Testis (tissue), 3 donors: ENCODE measurements around the gene UBA52. TPM values are rescaled to one million over a fixed set of nuclear protein-coding genes. Genes with fewer than 3 reads are reported as not detected.

ENCODE experiments used
- DNase-seq: peaks from one replicate; pipeline ENCODE4 v3.0.0-alpha.2; 2019
- H3K27ac ChIP-seq, 2 donors: fragments of 200-600 bp; sonication (generic); one replicate each; pipeline ENCODE4 v1.5.1; 2019
- H3K27me3 ChIP-seq: fragments of 200-600 bp; sonication (generic); one replicate; pipeline ENCODE4 v1.5.1; 2019
- H3K36me3 ChIP-seq: fragments of 200-600 bp; sonication (generic); one replicate; pipeline ENCODE4 v1.5.1; 2017; ENCODE audit warnings: low read depth; ENCODE audit errors: missing control alignments
- H3K4me1 ChIP-seq: fragments of 200-600 bp; sonication (generic); one replicate; pipeline ENCODE4 v1.5.1; 2019
- H3K4me3 ChIP-seq, 2 donors: fragments of 200-600 bp; sonication (generic); one replicate each; pipeline ENCODE4 v1.5.1; 2017 to 2019
- H3K9me3 ChIP-seq: fragments of 200-600 bp; sonication (generic); one replicate; pipeline ENCODE4 v1.5.1; 2017
- CTCF ChIP-seq, 3 experiments: fragments of 450-650 bp in 2 of 3; fragments of 200-600 bp in 1 of 3; sonication (generic) in 1 of 3; IDR thresholded peaks; one replicate each; pipeline ENCODE4 v1.5.1; 2016 to 2019; ENCODE audit warnings: antibody characterized with exemption in 3 of 3, mild to moderate bottlenecking in 2 of 3, moderate library complexity in 1 of 3
- POLR2A ChIP-seq: fragments of 450-650 bp; IDR thresholded peaks from one replicate; pipeline ENCODE4 v1.6.1; 2017; ENCODE audit warnings: antibody characterized with exemption, mild to moderate bottlenecking, moderate library complexity
- WGBS, 2 donors: methylation state at CpG; one replicate each; pipeline ENCODE4 v1.1.5; 2018; 5-methylcytosine and 5-hydroxymethylcytosine counted together
- intact Hi-C: fragments of 100-400 bp; cut with DNase I; formaldehyde crosslinking; loops from one replicate; pipeline ENCODE4 v1.15.1; 2023; ENCODE audit warnings: low total_unique reads
- polyA plus RNA-seq: library from polyadenylated mRNA; stranded (reverse); fragments of 350-450 nt; fragmentation: Illumina TruSeq; extraction: RNeasy Lipid Tissue Mini Kit (QIAGEN cat#74804); gene quantifications from one replicate; pipeline ENCODE4 v1.2.3, GENCODE V29; 2014; ENCODE audit warnings: low read depth, low replicate concordance; ENCODE audit not compliant: insufficient read depth
- total RNA-seq, 2 donors: library from RNA; depleted of rRNA; stranded (reverse); fragments of >200 nt; gene quantifications; one replicate each; pipeline ENCODE4 v1.2.3, GENCODE V29; 2016

The UBA52 gene
- total and polyA plus RNA-seq, 3 donors from 2014 or later = 475 to 1,038 (median 508) TPM

GRCh38 chr19:18611327-18612050 is 39.8 kb downstream of the UBA52 start:
- H3K9me3 ChIP-seq = no peaks in the 10 kb centered on the region
- no peaks in the 10 kb centered on the region for H3K27me3 ChIP-seq
- H3K4me1 ChIP-seq = peaks cover 16% of the 10 kb centered on the region
- no peak for DNase-seq
- no peaks in the 10 kb centered on the region for H3K36me3 ChIP-seq
- peak overlapping the region in 1 of 2 donors; percentile 10 for H3K4me3 ChIP-seq
- TF ChIP-seq CTCF (IDR thresholded peaks at IDR 0.05) = no peak
- TF ChIP-seq POLR2A = no peak
- H3K27ac ChIP-seq = no peak overlapping the region
- intact Hi-C loops = no loop called here
- 2 to 8% methylated on average over 12 to 53 of the region's 62 CpGs for WGBS, 2 donors

- H3K27me3 ChIP-seq = no peaks in the 10 kb centered on the region
- H3K4me1 ChIP-seq = peaks cover 13% of the 10 kb centered on the region
- no peaks in the 10 kb centered on the region for H3K9me3 ChIP-seq
- no peak overlapping the region for H3K27ac ChIP-seq
- no peaks in the 10 kb centered on the region for H3K36me3 ChIP-seq
- intact Hi-C loops = no loop called here
- no peak overlapping the region for H3K4me3 ChIP-seq
- TF ChIP-seq POLR2A (no peak), CTCF (IDR thresholded peaks at IDR 0.05) (no peak)
- DNase-seq = no peak
- 0 to 1% methylated on average over 21 to 27 of the region's 30 CpGs for WGBS, 2 donors
These were observed 40.6 kb downstream of the UBA52 start for GRCh38 chr19:18612051-18612771.

GRCh38 chr19:18612772-18613588 is 41.3 kb downstream of the UBA52 start, which contains the start of gene TMEM59L:
Gene TMEM59L (plus strand): TSS chr19:18612870. CDS start chr19:18612959, 89 bp downstream.
- Histone ChIP-seq H3K4me1 (peaks cover 7% of the 10 kb centered on the region), H3K36me3 (no peaks in the 10 kb centered on the region), H3K9me3 (no peaks in the 10 kb centered on the region), H3K27me3 (no peaks in the 10 kb centered on the region), H3K4me3 (peak within 1 kb of the TSS; percentile 9 to 10), H3K27ac (no peak within 1 kb of the TSS)
- DNase-seq = peak; percentile 38
- intact Hi-C loops = no loop called here
- WGBS, 2 donors = 2 to 3% methylated on average over 14 to 32 of the region's 70 CpGs
- no peak for TF ChIP-seq POLR2A
- TF ChIP-seq CTCF (IDR thresholded peaks at IDR 0.05) = no peak

- intact Hi-C loops = no loop called here
- no peak for DNase-seq
- H3K9me3 ChIP-seq = no peaks in the 10 kb centered on the region
- H3K4me3 ChIP-seq = no peak overlapping the region
- TF ChIP-seq POLR2A (no peak), CTCF (IDR thresholded peaks at IDR 0.05) (no peak)
- no peaks in the 10 kb centered on the region for H3K27me3 ChIP-seq
- WGBS, 2 donors = 44% methylated on average over 9 to 22 of the region's 23 CpGs
- no peak overlapping the region for H3K27ac ChIP-seq
- H3K36me3 ChIP-seq = no peaks in the 10 kb centered on the region
- H3K4me1 ChIP-seq = peaks cover 7% of the 10 kb centered on the region
These were observed 42.1 kb downstream of the UBA52 start for GRCh38 chr19:18613589-18614234.
